ENCODE results near the gene GPC1. TPM values are rescaled to one million over a fixed set of nuclear protein-coding genes. Genes with fewer than 3 reads are reported as not detected.

The GPC1 gene
- total RNA-seq, 4 donors from 2014 or later, result 34.1 to 80.4 (median 53.3) TPM

GRCh38 chr2:240390091-240391073 is 45.1 kb upstream of the GPC1 start:
- no peak for TF ChIP-seq CTCF (IDR thresholded peaks at IDR 0.05; ENCODE audit: low read depth)

- no peak for TF ChIP-seq CTCF (IDR thresholded peaks at IDR 0.05; ENCODE audit: low read depth)
These were observed 44.1 kb upstream of the GPC1 start for GRCh38 chr2:240391111-240392051.

- TF ChIP-seq CTCF (IDR thresholded peaks at IDR 0.05; ENCODE audit: low read depth), result no peak
These were observed 43.1 kb upstream of the GPC1 start for GRCh38 chr2:240392084-240392947.

- TF ChIP-seq CTCF (IDR thresholded peaks at IDR 0.05; ENCODE audit: low read depth), result no peak
These were observed 42.3 kb upstream of the GPC1 start for GRCh38 chr2:240392948-240393830.

- TF ChIP-seq CTCF (IDR thresholded peaks at IDR 0.05; ENCODE audit: low read depth), result no peak
These were observed 41.5 kb upstream of the GPC1 start for GRCh38 chr2:240393831-240394410.

- TF ChIP-seq CTCF (IDR thresholded peaks at IDR 0.05; ENCODE audit: low read depth), result no peak
These were observed 40.9 kb upstream of the GPC1 start for GRCh38 chr2:240394549-240394948.
